Right kidney (tissue), 1 donor: ENCODE data around the gene SMG6.
A peak's percentile ranks its signal among the peaks of the same experiment; 100 is the strongest.

Source experiments
- DNase-seq: peaks from one replicate; pipeline ENCODE4 v3.0.0-alpha.2; 2016

The SMG6 gene

GRCh38 chr17:2048805-2049204, 254.8 kb downstream of the SMG6 start:
- DNase-seq, result no peak

DNA sequence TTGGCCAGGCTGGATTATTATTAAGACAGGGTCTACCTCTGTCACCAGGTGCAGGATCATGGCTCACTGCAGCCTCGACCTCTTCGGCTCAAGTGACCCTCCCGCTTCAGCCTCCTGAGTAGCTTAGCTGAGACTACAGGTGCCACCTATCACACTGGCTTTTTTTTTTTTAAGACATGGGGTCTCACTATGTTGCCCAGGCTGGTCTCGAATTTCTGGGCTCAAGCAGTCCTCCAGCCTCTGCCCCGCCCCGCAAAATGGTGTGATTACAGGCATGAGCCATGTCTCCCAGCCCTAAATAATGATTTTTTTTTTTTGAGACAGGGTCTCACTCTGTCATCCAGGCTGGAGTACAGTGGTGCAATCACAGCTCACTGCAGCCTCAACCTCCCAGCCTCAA, 256.0 kb downstream of the SMG6 start:
- no peak for DNase-seq

DNA sequence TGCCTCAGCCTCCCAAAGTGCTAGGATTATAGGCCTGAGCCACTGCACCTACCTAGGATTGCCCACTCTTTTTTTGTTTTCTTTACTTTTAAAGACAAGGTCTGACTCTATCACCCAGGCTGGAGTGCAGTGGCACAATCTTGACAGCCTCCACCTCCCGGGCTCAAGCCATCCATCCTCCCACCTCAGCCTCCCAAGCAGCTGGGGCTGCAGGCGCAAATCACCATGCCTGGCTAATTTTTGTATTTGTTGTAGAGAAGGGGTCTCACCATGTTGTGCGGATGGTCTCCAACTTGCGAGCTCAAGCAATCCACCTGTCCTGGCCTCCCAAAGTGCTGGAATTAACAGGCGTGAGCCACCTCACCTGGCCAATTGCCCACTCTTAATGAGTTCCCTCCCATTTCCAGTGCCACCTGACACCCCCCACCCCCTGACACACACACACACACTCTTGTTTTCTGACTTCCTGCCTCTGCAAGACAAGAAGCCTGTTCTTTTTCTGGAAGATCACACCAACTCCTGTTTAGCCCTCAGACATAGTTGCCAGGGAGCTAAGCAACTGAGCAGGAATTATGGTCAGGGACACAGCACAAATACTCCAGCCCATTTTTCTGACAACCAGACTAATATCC, 259.2 kb downstream of the SMG6 start:
- no peak for DNase-seq

DNA sequence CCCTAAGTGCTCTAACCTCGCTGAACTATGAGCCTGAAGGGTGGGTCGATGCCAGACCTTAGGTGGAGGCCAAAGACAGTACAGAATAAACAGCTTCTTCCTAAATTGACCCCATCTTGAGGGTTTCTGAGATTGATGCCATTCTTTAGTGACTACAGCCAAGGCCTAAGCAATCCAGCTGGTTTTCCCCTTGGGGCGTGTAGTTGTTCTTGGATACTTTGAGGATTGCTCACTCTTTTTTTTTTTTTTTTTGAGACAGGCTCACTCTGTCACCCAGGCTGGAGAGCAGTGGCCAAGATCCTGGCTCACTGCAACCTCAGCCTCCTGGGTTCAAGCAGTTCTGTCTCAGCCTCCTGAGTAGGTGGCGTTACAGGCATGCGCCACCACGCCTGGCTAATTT, 259.8 kb downstream of the SMG6 start:
- no peak for DNase-seq

- no peak for DNase-seq
Observed at GRCh38 chr17:2042933-2043332, 260.7 kb downstream of the SMG6 start.

- DNase-seq, result no peak
Observed at GRCh38 chr17:2042390-2042847, 261.2 kb downstream of the SMG6 start.

DNA sequence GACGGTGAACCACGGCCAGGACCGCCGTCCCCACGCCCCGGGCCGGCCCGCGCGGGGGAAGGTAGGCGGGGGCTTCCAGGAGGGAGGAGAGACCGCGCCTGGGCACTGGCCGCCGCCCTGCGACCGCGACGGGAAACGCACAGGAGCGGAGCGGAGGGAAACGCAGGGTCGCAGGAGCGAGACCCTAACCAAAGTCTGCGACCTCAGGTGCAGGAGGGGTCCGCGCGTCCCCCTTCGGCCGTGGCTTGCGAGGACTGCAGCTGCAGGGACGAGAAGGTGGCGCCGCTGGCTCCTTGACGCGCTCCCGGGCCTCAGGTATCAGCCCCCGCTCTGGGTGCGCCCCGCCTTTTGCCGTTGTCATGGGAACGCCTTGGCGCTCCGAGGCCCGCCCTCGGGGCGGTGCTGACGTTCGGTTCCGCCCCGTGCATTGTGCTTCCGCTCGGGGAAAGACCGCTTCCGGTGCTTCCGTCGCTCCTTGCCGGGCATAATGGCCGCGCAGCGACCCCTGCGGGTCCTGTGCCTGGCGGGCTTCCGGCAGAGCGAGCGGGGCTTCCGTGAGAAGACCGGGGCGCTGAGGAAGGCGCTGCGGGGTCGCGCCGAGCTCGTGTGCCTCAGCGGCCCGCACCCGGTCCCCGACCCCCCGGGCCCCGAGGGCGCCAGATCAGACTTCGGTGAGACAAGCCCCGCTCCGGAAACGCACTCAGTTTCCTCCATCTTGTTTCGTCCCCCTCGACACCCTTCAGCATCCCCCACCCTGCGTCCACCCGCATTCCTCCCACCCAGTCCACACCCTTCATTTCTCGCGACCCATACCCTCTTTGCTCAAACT, 261.8 kb downstream of the SMG6 start, which contains the start of gene OVCA2:
Gene OVCA2, plus strand, starts transcription at position 462 of the 829 bp plus-strand sequence. Its CDS starts 26 bp downstream, at position 488.
- DNase-seq, result peak; percentile 96

DNA sequence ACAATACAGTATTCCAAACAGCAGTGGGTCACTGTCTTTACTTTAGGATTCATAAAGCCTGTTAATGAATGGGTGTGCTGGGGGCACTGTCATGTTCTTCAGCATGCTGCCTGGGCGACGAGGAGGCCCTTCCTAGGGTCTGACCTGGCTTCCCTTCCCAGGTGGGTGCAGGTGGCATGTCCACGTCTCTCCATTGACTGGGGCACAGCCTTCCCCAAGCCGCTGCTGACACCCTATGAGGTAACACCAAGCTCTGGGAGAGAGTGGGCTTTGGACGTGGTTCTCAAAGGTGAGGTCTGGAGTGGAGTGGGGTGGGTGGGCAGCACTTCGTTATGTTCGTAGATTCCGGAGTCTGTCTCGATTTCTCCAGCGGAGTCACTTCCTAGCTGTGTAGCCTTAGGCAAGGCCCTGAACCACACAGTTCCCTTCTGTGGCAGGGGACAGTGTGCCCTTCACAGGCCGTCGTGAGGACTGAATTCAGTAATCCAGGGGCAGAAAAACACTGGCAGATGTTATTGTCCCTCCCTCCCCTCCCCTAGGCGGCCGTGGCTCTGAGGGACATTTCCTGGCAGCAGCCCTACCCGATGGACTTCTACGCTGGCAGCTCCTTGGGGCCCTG, 262.5 kb downstream of the SMG6 start:
- DNase-seq, result no peak

GRCh38 chr17:2040219-2040827, 263.3 kb downstream of the SMG6 start:
- no peak for DNase-seq

GRCh38 chr17:2037155-2037554, 266.4 kb downstream of the SMG6 start:
- no peak for DNase-seq

DNA sequence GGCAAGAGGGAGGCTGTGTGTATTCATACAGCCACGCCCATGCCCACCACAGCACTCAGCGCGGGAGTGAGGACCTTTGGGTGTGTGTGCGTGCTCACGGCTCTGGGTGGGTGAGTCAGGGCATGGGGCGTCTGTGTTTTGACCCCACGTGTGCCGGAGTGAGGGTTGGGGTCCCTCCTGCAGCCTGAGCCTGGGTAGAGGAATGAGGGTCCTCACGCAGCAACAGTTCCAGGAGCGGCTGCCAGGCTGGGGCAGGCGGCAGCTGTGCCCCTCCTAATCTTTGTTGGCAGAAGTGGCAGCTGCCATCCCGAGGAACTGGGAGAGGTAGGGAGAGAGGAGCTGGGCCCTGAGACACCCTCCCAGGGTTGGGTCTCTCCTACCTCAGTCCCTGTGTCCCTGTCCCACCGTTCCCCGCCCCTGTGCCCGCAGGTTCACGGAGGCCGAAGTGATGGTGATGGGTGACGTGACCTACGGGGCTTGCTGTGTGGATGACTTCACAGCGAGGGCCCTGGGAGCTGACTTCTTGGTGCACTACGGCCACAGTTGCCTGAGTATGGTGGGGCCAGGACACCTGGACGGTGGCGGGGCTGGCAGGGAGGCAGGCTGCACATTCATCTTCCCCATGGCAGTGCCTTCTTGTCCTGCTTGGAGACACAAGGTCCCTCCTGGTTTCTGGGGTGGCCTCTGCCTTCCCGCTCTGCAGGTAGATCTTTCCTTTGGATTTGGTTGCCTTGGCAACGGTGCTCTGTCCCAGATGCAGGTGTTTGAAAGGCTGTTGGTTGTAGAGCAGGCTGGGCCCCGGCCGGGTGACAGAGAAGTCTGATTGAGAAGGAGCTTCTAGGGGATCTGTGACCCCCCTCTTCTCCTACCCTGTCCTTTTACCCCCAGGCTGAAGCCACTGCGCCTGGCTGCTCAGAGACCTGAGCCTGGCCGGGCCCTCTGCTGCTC, 267.8 kb downstream of the SMG6 start:
- no peak for DNase-seq

DNA sequence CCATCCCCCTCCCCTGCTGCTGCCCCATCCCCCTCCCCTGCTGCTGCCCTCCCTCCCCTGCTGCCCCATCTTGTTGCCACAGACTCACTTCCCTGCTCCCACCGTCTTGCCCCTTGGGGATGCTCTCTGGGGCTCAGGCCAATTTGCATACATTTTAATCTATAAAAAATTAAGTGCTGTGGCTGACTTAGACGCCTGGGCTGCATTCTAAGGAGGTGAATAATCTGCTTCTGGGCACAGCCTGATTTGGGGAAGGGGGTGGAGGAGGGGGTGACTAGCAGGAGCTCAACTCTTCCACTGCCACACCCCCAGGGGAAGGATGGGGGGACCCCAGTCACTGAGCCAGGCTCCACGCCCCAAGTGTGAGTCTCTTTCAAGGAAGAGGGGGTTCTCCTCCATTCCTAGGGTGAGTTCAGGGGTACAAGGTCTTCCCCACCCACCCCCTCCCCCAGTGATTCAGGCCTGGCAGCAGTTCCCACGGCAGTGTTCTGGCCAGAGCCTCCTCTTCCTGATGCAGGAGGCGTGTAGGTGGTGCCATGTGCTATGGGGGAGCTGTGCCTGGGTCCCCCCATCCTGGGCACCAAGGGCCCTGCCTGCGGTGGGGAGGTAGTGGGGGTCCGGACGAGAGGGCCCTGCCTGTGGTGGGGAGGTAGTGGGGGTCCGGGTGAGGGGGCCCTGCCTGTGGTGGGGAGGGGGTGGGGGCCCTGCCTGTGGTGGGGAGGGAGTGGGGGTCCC, 268.6 kb downstream of the SMG6 start:
- DNase-seq, result no peak

DNA sequence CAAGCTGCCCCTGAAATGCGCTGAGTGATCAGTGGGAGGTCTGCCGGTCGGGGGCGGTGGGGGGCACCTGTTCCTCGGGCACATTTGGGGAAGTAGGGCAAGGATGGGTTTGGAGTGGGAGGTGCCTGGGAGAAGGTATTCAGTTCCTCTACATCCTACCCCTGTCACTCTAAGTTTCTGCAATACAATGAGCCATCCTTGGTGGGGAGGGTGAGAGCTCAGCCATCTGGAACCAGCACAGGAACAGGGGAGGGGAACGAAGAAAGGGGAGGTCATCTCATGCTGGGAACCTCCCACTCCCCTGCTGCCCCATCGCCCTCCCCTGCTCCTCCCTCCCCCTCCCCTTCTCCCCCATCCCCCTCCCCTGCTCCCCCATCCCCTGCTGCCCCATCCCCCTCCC, 269.4 kb downstream of the SMG6 start:
- no peak for DNase-seq

DNA sequence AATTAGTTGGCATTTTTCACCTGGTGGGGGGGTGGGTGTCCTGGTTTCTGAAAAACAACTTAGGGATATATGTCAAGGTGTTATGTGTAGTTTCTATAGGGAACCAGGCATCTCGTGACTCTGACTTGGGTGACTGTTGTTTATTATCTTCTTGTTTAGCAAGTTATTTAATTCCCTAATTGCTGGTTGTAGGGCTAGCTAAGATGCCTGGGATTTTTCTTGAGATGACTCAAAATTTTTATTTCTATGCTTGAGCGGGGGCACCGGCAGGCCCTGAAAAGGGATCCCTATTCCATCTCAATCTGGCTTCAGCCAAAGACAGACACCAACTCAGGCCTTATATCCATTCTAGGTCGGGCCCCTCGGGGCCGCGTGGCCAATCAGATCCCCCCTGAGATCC, 270.4 kb downstream of the SMG6 start:
- no peak for DNase-seq

DNA sequence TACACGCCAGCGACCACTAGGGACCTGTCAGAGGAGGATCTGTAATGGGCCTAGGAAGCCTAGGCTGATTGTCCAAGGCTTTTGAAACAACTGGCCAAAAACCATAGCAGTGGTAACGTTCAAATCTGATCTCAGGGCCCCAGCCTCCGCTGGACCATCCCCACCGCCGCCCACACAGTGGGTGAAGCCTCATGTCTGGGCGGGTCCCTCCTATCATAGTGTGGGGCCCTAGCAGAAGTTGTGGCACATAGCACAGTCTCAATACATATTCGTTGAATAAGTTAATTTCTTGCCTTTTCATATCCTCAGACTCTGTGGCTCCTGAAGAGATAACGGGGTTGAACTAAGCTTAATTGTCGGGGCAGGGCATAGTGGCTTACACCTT, 272.8 kb downstream of the SMG6 start:
- no peak for DNase-seq

GRCh38 chr17:2029911-2030778, 273.4 kb downstream of the SMG6 start, which contains the start of gene DPH1:
Gene DPH1 (plus strand): TSS chr17:2030153. CDS start chr17:2030170, 17 bp downstream.
- peak; percentile 77 for DNase-seq

DNA sequence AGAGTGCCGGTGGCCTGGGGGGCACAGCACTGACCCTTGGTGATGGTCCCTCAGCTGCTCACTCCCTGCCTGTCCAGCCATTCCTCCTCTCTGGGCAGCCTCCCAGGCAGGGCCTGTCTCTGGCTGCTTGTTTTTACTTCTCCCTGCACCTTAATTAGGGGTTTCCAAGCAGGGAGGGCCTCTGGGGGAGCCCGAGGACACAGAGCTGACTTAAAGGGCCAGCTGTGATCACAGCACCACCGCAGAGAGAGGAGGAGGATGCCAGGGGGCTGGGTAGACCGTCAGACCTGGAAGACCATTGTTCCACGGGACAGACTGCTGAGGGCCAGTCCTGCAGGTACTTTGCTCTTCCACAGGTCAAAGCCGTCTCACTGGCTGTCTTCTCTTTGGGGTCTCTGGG, 274.8 kb downstream of the SMG6 start:
- no peak for DNase-seq

- DNase-seq, result no peak
Observed at GRCh38 chr17:2028234-2028614, 275.4 kb downstream of the SMG6 start.

DNA sequence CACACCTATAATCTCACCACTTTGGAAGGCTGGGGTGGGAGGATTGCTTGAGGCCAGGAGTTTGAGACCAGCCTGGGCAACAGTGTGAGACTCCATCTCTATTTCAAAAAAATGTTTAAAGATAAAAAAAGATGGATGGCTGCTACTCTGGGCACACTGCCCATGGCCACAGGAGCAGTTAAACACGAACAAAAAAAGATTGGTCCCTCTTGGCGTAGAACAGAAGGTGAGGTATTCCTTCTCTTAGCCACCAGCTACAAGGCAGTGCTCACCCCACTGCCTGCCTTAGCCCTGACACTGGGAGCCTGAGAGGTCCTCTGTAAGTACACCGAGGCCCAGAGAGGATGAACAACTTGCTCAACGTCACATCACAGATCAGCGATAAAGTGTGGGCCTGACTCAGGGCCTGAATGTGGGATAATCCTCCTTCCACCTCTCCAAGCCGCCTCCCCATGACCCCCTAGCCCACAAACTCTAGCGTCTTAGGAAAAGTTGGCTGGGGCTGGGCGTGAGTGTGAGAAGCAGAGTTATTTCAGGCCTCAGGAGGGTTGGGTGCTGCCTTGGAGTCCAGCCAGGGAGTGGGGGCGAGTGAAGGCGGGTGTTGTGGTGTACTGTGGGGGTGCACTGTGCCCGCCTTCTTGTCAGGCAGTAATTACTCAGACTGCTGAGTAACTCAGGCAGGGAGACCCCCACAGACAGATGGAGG, 275.9 kb downstream of the SMG6 start:
- no peak for DNase-seq
